ENCODE results near the gene RPLP1.

RPLP1 gene

GRCh38 chr15:69500339-69500738 is 47.7 kb downstream of the RPLP1 start:
- DNase-seq (ENCODE audit: low read depth), result no peak
- TF ChIP-seq CTCF (conservative IDR thresholded peaks at IDR 0.05; ENCODE audit: low read length), result no peak
- no peak overlapping the region for H3K4me3 ChIP-seq (ENCODE audit: low read length)

- no peak for TF ChIP-seq CTCF (conservative IDR thresholded peaks at IDR 0.05; ENCODE audit: low read length)
- no peak overlapping the region for H3K4me3 ChIP-seq (ENCODE audit: low read length)
- DNase-seq (ENCODE audit: low read depth), result no peak
Measured at GRCh38 chr15:69501456-69501855, 48.8 kb downstream of the RPLP1 start.

GRCh38 chr15:69502470-69503045 is 49.9 kb downstream of the RPLP1 start:
- no peak for DNase-seq (ENCODE audit: low read depth)
- 0 out of 2 replicates have a peak, but pooled peaks have one; percentile 17 for TF ChIP-seq CTCF (conservative IDR thresholded peaks at IDR 0.05; ENCODE audit: low read length)
- no peak overlapping the region for H3K4me3 ChIP-seq (ENCODE audit: low read length)

GRCh38 chr15:69504352-69505040 is 51.9 kb downstream of the RPLP1 start:
- no peak for TF ChIP-seq CTCF (conservative IDR thresholded peaks at IDR 0.05; ENCODE audit: low read length)
- no peak for DNase-seq (ENCODE audit: low read depth)
- H3K4me3 ChIP-seq (ENCODE audit: low read length), result no peak overlapping the region
